SKM-1 treated with dmso at 0.1 percent for 144 hours (cell line): ENCODE data around the gene SLC44A4.
"Not testable (repeated sequence)": the region's sequence is repeated elsewhere in the genome, so short reads cannot be mapped to it uniquely, and the experiment has no call there.

Experiments used
- DNase-seq: peaks from one replicate; lab custom pipeline; 2025; ENCODE audit not compliant: unreplicated experiment; lab: John Stamatoyannopoulos, UW

Gene SLC44A4

GRCh38 chr6:31878726-31879125 lies at the start of gene SLC44A4:
TSS of gene SLC44A4 (minus strand) at chr6:31878997. CDS start at chr6:31878980, 17 bp downstream.
- DNase-seq, result no peak

DNA sequence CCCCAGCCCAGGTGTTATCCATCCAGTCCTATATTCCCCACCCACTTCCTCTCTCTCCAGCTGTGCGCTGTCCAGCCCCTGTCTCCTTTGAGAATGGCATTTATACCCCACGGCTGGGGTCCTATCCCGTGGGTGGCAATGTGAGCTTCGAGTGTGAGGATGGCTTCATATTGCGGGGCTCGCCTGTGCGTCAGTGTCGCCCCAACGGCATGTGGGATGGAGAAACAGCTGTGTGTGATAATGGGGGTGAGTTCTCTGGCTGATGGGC lies 49.8 kb upstream of the SLC44A4 start:
- DNase-seq, result no peak

DNA sequence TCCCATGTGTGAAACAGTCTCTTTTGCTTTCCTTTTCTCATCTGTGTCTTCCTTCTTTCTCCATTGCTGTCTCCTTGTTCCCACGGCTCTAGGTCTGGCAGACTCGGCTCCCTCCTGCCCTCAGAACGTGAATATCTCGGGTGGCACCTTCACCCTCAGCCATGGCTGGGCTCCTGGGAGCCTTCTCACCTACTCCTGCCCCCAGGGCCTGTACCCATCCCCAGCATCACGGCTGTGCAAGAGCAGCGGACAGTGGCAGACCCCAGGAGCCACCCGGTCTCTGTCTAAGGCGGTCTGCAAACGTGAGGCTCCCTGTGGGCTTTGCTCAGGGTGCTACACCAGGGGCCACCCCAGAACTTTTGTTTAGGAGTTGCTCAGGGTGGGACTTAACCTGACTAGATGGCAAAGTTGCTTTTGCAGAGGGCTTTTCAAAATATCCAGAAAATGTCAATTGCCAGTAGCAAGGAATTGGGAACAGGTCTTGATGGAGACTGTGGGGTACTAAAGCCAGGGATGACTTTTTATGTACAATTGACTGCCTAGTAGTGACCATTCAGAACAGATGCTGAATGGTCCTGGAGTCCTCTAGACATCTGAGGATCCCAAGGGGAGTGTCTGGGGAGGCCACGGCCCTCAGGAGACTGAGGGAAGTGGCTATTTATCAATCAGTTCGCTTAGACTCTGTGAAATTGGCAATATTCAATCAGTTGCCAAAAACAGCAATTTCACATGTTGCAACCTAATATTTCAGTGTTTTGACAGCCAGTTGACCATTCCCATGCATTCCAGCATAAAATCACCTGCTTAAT lies 49.3 kb upstream of the SLC44A4 start:
- DNase-seq, result no peak

DNA sequence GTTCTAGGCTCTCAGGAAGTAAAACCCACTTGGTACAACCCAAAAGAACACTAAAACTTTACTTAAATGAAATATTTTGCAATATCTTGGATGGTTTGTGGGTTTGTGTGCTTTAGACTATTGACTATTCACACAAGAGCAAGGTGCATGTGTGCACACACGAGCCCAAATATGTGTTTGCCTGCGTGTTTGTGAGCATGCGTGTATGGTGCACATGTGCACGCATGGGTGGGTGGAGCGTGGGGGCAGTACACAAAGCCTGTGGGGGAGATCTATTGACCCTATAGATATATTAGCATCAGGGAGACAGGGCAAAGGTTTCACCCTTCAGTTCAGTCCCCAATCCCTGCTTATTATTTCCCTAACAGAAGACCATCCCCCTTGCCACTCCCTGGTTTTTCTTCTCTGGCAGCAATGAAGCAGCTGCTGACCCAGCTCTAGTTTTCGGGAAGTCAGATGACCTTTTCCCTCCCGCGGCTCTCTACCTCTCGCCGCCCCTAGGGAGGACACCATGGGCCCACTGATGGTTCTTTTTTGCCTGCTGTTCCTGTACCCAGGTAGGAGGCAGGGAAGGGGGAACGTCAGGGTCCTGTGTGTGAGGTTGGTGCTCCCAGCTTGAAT lies 48.6 kb upstream of the SLC44A4 start, which contains the start of gene C2:
Gene C2, plus strand, starts transcription at position 476 of the 621 bp plus-strand sequence. Its CDS starts 36 bp downstream, at position 512.
- DNase-seq, result no peak

DNA sequence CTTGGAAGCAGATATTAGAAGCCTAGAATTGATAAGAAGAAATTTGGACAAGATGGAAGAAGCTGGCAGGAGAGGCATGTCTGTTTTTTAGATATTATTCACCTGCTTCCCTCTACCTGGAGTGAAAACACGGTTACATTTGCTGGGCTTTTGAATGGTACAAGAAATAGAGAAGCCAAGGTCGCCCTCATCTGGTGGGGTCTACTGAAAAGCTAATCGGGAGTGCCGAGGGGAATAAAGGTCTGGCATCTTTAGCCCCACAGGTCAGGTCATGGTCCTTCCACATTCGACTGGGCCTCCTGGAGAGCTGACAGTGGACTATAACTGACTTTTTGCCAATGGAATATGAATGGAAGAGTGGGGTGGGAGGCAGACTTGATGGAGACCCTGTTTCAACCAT lies 44.1 kb upstream of the SLC44A4 start:
- DNase-seq, result no peak

DNA sequence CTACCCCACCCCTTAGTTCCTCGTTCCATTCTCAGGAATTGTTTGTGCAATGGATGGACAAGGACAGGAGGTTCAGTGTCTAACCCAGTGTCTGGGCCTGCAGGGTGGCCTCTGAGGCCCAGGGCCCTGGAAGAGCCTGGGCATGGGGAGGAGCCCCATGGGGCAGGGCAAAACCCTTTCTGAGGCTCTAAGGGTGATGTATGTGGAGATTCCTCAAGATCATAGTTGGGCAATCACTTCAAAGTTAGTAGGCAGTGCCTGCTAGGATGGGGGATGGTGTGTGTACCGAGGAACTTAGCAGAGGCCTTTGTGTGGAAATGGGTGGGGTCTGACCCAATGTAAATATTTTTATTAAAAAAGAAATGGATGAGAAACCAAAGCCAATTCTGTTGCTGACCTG lies 42.0 kb upstream of the SLC44A4 start:
- DNase-seq, result peak; percentile 34

DNA sequence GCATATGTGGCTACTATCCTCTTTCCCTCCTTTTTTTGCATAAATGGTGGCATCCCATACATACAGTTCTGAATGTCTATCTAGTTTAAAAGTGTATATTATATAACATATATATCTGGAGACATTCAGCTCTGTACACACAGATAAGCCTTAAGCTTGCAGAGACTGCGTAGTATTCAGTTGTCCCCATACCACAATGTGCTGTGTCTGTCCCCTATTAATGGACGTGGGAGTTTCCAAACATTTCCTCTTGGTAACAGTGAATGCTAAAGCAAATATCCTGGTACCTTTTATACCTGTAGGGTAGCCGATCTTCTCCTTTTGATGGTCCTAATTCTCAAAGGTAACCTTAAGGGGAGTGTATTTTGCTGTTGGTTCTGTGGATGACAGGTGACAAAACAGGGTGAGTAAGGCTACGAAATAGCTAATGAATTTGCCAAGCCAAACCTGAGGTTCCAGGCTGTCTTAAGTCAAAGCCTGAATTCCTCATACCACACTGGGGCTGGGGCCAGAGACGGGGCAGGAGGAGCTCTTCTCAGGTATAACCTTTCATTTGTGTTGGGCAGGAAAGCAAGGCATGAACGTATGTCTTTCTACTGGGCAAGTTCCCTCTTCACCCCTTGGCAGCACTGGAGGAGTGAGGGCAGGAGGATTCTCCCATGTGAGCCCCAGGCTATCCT lies 41.0 kb upstream of the SLC44A4 start:
- DNase-seq, result no peak

DNA sequence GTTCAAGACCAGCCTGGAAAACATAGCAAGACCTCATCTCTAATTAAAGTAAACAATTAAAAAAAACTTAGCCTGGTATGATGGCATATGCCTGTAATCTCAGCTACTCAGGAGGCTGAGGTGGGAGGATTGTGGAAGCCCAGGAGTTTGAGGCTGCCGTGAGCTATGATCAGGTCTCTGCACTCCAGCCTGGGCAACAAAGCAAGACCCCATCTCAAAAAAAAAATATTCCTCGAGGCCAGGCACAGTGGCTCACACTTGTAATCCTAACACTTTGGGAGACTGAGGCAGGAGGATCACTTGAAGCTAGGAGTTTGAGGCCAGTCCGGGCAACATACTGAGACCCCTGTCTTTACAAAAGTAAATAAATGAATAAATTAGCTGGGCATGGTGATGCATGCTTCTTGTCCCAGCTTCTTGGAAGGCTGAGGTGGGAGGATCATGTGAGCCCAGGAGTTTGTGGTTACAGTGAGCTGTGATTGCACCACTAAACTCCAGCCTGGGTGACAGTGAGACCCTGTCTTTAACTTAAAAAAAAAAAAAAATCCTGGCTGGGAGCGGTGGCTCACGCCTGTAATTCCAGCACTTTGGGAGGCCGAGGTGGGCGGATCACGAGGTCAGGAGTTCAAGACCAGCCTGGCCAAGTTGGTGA lies 39.4 kb upstream of the SLC44A4 start:
- DNase-seq, result no peak

DNA sequence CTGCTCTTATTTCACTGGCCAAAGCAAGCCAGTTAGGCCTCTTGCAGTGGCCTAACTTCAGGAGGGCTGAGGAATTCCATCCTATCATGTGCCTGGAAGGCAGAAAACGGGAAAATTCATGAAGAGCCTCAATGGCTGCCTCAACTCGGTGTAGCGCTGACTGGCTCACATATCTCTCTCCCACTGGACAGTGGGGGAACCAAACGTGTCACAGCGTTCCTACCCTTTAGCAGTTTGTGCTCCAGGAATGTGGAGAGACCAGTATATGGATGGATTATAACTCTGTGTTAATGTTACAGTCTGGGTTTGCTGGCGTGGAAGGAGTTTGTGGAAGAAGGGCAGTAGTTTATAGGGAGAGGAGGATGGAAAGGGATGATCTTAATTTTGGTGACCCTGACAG lies 37.0 kb upstream of the SLC44A4 start:
- DNase-seq, result no peak

DNA sequence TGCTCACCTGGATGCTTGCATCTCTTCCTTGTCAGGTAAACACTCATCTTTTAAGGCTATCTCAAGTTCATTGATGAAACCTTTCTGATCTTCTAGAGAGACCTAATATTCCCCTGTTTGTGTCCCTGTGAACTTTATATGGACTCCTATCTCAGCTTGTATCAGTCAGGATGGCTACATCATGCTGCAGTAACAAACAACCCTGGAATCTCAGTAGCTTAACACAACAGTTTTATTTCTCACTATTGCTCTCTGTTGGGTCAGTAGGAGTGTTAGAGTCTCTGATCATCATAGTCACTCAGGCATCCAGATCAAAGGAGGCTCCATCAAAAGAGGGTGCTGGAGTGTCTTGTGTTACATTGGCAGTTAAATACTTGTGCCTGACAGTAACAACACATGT lies 36.6 kb upstream of the SLC44A4 start:
- no peak for DNase-seq

DNA sequence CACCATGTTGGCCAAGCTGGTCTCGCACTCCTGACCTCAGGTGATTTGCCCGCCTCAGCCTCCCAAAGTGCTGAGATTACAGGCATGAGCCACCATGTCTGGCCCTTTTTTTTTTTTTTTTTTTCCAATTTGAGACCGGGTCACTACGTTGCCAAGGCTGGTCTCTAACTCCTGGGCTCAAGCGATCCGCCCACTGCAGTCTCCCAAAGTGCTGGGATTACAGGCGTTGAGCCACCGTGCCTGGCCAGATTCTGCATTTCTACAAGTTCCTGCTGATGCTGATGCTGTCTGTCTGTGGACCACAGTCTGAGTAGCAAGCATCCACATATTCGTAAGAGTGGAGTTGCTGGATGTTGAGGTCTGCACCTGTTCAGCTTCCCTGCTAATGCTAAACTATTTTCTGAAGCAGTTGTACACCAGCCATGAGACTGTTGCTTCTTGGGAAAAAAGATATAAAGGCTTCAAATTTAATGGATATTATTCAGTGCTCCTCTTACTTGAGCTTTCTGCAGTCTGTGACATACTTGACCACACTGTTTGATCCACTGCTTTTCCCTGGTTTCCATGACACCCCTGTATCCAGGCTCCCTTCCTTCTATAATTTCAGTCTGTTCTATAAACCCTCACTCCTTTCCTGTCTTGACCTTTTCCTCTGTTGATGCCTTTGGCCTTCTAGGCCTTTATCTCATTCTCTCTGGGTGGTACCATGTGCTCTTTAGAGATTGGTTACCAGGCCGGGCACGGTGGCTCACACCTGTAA lies 33.2 kb upstream of the SLC44A4 start:
- DNase-seq, result no peak

DNA sequence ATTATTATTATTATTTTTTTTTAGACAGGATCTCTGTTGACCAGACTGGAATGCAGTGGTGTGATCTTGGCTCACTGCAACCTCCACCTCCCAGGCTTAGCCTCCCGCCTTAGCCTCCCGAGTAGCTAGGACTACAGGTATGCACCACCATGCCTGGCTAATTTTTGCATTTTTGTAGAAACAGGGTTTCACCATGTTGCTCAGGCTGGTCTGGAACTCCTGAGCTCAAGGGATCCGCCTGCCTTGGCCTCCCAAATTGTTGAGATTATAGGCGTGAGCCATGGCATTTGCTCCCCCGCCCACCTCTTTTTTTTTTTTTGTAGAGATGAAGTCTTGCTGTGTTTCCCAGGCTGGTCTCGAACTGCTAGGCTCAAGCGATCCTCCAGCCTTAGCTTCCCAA lies 30.5 kb upstream of the SLC44A4 start:
- DNase-seq, result not testable (repeated sequence)

GRCh38 chr6:31908791-31909190 lies 30.0 kb upstream of the SLC44A4 start:
- no peak for DNase-seq

DNA sequence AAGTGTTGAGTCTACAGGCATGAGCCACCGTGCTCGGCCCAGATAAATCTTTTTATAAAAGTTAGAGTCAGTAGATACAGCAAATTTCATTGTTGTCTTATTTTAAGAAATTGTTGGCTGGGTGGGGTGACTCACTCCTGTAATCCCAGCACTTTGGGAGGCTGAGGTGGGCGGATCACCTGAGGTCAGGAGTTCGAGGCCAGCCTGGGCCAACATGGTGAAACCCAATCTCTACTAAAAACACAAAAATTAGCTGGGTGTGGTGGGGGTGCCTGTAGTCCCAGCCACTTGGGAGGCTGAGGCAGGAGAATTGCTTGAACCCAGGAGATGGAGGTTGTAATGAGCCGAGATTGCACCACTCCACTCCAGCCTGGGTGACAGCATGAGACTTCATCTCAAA lies 29.5 kb upstream of the SLC44A4 start:
- not testable (repeated sequence) for DNase-seq

- DNase-seq, result peak; percentile 81
Measured at GRCh38 chr6:31907158-31907813, 28.5 kb upstream of the SLC44A4 start.

GRCh38 chr6:31906727-31907126 lies 27.9 kb upstream of the SLC44A4 start:
- not testable (repeated sequence) for DNase-seq

DNA sequence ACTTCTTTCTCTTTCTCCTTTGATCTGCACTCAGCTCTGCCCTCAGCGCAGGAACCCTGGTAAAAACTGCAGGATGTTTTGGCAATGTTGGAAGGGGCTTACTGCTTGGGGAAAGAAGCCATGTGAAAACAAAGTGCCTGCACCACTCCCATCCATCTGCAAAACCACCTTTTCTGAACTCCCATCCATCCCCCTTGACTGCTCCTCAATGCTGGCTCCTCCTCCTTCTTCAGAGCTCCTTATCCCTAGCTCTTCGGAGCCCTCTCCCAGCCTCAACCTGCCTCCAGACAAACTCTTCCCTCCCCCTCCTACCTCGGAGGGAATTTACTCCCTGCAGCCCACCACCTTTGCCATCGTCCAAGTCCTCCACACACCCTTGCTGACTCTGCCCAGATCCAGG lies 27.3 kb upstream of the SLC44A4 start:
- DNase-seq, result no peak

DNA sequence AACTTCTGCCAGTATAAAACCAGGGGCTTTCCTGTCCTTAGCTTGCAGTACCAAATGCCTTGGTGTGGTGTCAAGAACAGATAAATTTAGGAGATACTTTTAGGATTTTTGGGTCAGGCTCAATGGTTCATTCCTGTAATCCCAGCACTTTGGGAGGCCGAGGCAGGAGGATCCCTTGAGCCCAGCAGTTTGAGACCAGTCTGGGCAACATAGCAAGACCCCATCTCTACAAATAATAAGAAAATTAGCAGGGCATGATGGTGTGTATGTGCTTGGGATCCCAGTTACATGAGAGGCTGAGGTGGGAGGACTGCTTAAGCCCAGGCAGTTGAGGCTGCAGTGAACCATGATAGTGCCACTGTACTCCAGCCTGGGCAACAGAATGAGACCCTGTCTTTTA lies 26.2 kb upstream of the SLC44A4 start:
- no peak for DNase-seq

DNA sequence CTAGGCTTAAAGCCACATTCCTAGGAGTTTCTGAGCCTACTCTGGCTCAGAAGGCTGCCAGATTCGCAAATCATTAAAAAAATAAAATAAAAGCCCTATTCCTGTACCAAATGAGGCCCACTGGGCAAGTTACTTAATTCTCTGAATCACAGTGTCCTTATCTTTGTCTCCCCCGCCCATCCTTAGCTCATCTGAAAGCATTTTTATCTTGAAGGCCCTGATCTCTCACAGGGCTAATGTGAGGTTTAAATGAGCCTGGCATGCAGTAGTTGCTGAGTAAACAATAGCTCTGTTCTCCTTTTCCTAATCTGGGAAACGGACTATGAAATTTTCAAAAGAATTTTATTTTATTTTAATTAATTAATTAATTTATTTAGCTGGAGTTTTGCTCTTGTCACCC lies 25.2 kb upstream of the SLC44A4 start:
- DNase-seq, result no peak

DNA sequence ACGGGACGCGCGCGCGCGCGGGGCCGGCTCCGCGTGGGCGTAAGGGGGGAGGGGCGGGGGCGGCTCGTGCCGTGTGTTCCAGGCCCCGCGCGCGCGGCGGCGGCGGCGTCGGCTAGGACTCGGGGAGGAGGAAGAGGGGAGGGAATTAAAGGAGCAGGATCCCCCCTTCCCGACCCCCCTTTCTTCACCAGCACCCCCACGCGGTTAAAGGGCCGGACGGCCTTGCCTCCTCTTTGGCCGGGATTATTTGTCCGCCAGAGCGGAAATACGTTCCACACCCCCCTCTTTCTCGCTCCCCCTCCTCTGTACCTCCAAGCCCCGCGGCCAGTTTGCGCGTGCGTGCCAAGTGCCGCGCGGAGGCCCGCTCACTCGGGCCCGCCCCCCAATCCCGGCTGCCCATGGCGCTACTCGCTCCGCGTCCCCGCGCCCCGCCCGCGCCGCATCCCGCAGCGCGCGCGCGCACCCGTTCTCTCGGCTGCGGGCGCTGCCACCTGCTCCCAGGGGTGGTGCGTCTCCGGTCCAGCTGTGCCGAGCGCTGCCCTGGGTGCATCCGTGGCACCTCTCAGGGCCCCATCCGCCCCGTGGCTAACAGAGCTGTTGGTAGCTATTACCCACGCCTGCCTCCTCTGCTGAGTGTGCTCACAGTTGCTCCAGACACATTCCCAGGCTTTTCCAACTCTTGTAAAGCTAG lies 23.3 kb upstream of the SLC44A4 start, which contains the start of gene ZBTB12:
Gene ZBTB12, minus strand, starts transcription at position 134 of the 691 bp plus-strand sequence. CDS start 781 bp downstream, outside the sequence.
- DNase-seq, result peak; percentile 74
